ENCODE results near the gene WDR7. TPM values are rescaled to one million over a fixed set of nuclear protein-coding genes. Genes with fewer than 3 reads are reported as not detected.
A peak's percentile ranks its signal among the peaks of the same experiment; 100 is the strongest.

WDR7 gene
- total RNA-seq, 4 donors from 2014 or later, result 23.1 to 48.6 (median 30.3) TPM

GRCh38 chr18:57026316-57026715 is 375.2 kb downstream of the WDR7 start:
- Histone ChIP-seq H3K4me1 (no peaks in the 10 kb centered on the region), H3K9me3 (no peaks in the 10 kb centered on the region), H3K27me3 (no peaks in the 10 kb centered on the region), H3K4me3 (no peak overlapping the region), H3K36me3 (peaks cover 21 to 52% (median 33%) of the 10 kb centered on the region in 4 donors), H3K27ac (replicated peaks in 1 of 4) (no peak overlapping the region)
- WGBS, result 95% methylated on average over 2 of the region's 2 CpGs
- intact Hi-C loops (cut with DNase I), result no loop called here
- DNase-seq (ENCODE audit: extremely low spot score), result no peak
- TF ChIP-seq POLR2A (IDR thresholded peaks at IDR 0.05; ENCODE audit: low read depth) (no peak), CTCF (IDR thresholded peaks at IDR 0.05) (no peak), POLR2AphosphoS5 (IDR thresholded peaks at IDR 0.05) (no peak), EP300 (IDR thresholded peaks at IDR 0.05) (no peak)

- H3K4me1 ChIP-seq, result no peaks in the 10 kb centered on the region
- H3K36me3 ChIP-seq, result peaks cover 20 to 54% (median 30%) of the 10 kb centered on the region in 4 donors
- H3K27me3 ChIP-seq, result no peaks in the 10 kb centered on the region
- no peak for TF ChIP-seq EP300 (IDR thresholded peaks at IDR 0.05)
- no peak for TF ChIP-seq CTCF (IDR thresholded peaks at IDR 0.05)
- no peak for TF ChIP-seq POLR2AphosphoS5 (IDR thresholded peaks at IDR 0.05)
- no peak for TF ChIP-seq POLR2A (IDR thresholded peaks at IDR 0.05; ENCODE audit: low read depth)
- 92% methylated on average over 15 of the region's 15 CpGs for WGBS
- no peak overlapping the region for H3K4me3 ChIP-seq
- intact Hi-C loops (cut with DNase I), result no loop called here
- no peak overlapping the region for H3K27ac ChIP-seq (replicated peaks in 1 of 4)
- no peak for DNase-seq (ENCODE audit: extremely low spot score)
- no peaks in the 10 kb centered on the region for H3K9me3 ChIP-seq
Measured at GRCh38 chr18:57027190-57027708, 376.1 kb downstream of the WDR7 start.

- no peak overlapping the region for H3K27ac ChIP-seq (replicated peaks in 1 of 4)
- peaks cover 20 to 48% (median 26%) of the 10 kb centered on the region in 4 donors for H3K36me3 ChIP-seq
- peak; percentile 72 for DNase-seq (ENCODE audit: extremely low spot score)
- no peaks in the 10 kb centered on the region for H3K9me3 ChIP-seq
- intact Hi-C loops (cut with DNase I), result no loop called here
- TF ChIP-seq POLR2AphosphoS5 (IDR thresholded peaks at IDR 0.05) (no peak), CTCF (IDR thresholded peaks at IDR 0.05) (no peak), POLR2A (IDR thresholded peaks at IDR 0.05; ENCODE audit: low read depth) (no peak), EP300 (IDR thresholded peaks at IDR 0.05) (no peak)
- no peak overlapping the region for H3K4me3 ChIP-seq
- H3K27me3 ChIP-seq, result no peaks in the 10 kb centered on the region
- no peaks in the 10 kb centered on the region for H3K4me1 ChIP-seq
- 94% methylated on average over 5 of the region's 5 CpGs for WGBS
Measured at GRCh38 chr18:57029761-57030160, 378.6 kb downstream of the WDR7 start.

GRCh38 chr18:57030417-57030816 is 379.3 kb downstream of the WDR7 start:
- 97% methylated on average over 5 of the region's 5 CpGs for WGBS
- TF ChIP-seq POLR2A (IDR thresholded peaks at IDR 0.05; ENCODE audit: low read depth) (no peak), CTCF (IDR thresholded peaks at IDR 0.05) (no peak), EP300 (IDR thresholded peaks at IDR 0.05) (no peak), POLR2AphosphoS5 (IDR thresholded peaks at IDR 0.05) (no peak)
- no peaks in the 10 kb centered on the region for H3K9me3 ChIP-seq
- DNase-seq (ENCODE audit: extremely low spot score), result no peak
- H3K36me3 ChIP-seq, result peaks cover 20 to 48% (median 26%) of the 10 kb centered on the region in 4 donors
- no peaks in the 10 kb centered on the region for H3K4me1 ChIP-seq
- intact Hi-C loops (cut with DNase I), result no loop called here
- H3K27ac ChIP-seq (replicated peaks in 1 of 4), result no peak overlapping the region
- no peaks in the 10 kb centered on the region for H3K27me3 ChIP-seq
- H3K4me3 ChIP-seq, result no peak overlapping the region

- intact Hi-C loops (cut with DNase I), result no loop called here
- 89% methylated on average over 2 of the region's 2 CpGs for whole genome bisulfite sequencing
- DNase-seq (ENCODE audit: extremely low spot score), result peak; percentile 86
- Histone ChIP-seq H3K27ac (replicated peaks in 1 of 4) (no peak overlapping the region), H3K9me3 (no peaks in the 10 kb centered on the region), H3K4me3 (no peak overlapping the region), H3K4me1 (no peaks in the 10 kb centered on the region), H3K36me3 (peaks cover 0 to 9% (median under 1%) of the 10 kb centered on the region in 4 donors), H3K27me3 (no peaks in the 10 kb centered on the region)
- no peak for TF ChIP-seq POLR2A (IDR thresholded peaks at IDR 0.05; ENCODE audit: low read depth)
- TF ChIP-seq EP300 (IDR thresholded peaks at IDR 0.05), result no peak
- no peak for TF ChIP-seq CTCF (IDR thresholded peaks at IDR 0.05)
- no peak for TF ChIP-seq POLR2AphosphoS5 (IDR thresholded peaks at IDR 0.05)
Measured at GRCh38 chr18:57035590-57035989, 384.4 kb downstream of the WDR7 start.
